Panc1 (cell line): ENCODE results near the gene TRERF1. TPM values are rescaled to one million over a fixed set of nuclear protein-coding genes. Genes with fewer than 3 reads are reported as not detected.

Experiments used
- ATAC-seq: fragments of 200-7000 bp; cut with Tn5 transposase; 2 replicates; pipeline ENCODE4 v1.9.1; 2020; ENCODE audit warnings: mild to moderate bottlenecking, moderate library complexity
- BruUV-seq: library from RNA; stranded (reverse); fragments of 400-500 nt; replicated peaks from 2 replicates; lab custom pipeline; 2021; lab: Mats Ljungman, UMichigan
- CTCF ChIA-PET: fragments of 300-600 bp; sonication (Branson Sonifier 250); formaldehyde crosslinking; loops from one replicate; lab custom pipeline; 2022; ENCODE audit warnings: antibody characterized with exemption; lab: Charles Lee
- POLR2A ChIA-PET: fragments of 300-600 bp; sonication (Branson Sonifier 250); formaldehyde crosslinking; loops from one replicate; lab custom pipeline; 2022; ENCODE audit warnings: antibody characterized with exemption; lab: Charles Lee
- DNase-seq: peaks from one replicate; pipeline ENCODE4 v3.0.0-alpha.2; 2010; ENCODE audit warnings: low read depth, low spot score
- H3K27ac ChIP-seq: 2 replicates; pipeline ENCODE4 v1.5.1; 2011; ENCODE audit warnings: mild to moderate bottlenecking, low read length, inconsistent platforms
- H3K27me3 ChIP-seq: fragments of 200-500 bp; sonication (Bioruptor generic); 2 replicates; pipeline ENCODE4 v1.6.0; 2014; ENCODE audit warnings: low read length, inconsistent platforms; ENCODE audit not compliant: control insufficient read depth, insufficient read depth
- H3K36me3 ChIP-seq: fragments of 200-500 bp; sonication (Bioruptor generic); 2 replicates; pipeline ENCODE4 v1.5.1; 2014; ENCODE audit warnings: inconsistent platforms, mild to moderate bottlenecking, low read length, moderate library complexity; ENCODE audit not compliant: control insufficient read depth, insufficient read depth
- H3K4me1 ChIP-seq: 2 replicates; pipeline ENCODE4 v1.5.1; 2011; ENCODE audit warnings: inconsistent platforms, mild to moderate bottlenecking, low read length, moderate library complexity; ENCODE audit not compliant: control insufficient read depth, insufficient read depth
- H3K4me3 ChIP-seq, 2 experiments: 2 replicates each; pipeline ENCODE4 v1.5.1; 2011 to 2012; ENCODE audit warnings: low read depth in 2 of 2, low read length in 2 of 2, mild to moderate bottlenecking in 2 of 2, inconsistent platforms in 1 of 2, moderate library complexity in 1 of 2
- H3K9me3 ChIP-seq: fragments of 200-500 bp; sonication (Bioruptor generic); 2 replicates; pipeline ENCODE4 v1.5.1; 2014; ENCODE audit warnings: low read depth, mild to moderate bottlenecking, inconsistent platforms, low read length, moderate library complexity; ENCODE audit not compliant: control insufficient read depth, insufficient read depth
- POLR2AphosphoS5 ChIP-seq: IDR thresholded peaks from 2 replicates; pipeline ENCODE4 v1.6.1; 2012; ENCODE audit warnings: mild to moderate bottlenecking, low read depth, low read length, moderate library complexity
- SIN3A ChIP-seq: IDR thresholded peaks from 2 replicates; pipeline ENCODE4 v1.6.1; 2012; ENCODE audit warnings: low read depth, mild to moderate bottlenecking, low read length, moderate library complexity, borderline replicate concordance; ENCODE audit not compliant: insufficient read depth
- TCF7L2 ChIP-seq: IDR thresholded peaks from 2 replicates; pipeline ENCODE4 v1.6.1; 2011; ENCODE audit warnings: mild to moderate bottlenecking, low read depth, low read length, inconsistent platforms
- in situ Hi-C: cut with HindIII; loops from 2 replicates; pipeline ENCODE4 v1.10.0; 2016; ENCODE audit warnings: low sequenced_read_pairs, low pct_unique_long_range_greater_than_20kb
- intact Hi-C: fragments of 100-400 bp; cut with micrococcal nuclease; formaldehyde crosslinking; loops from one replicate; pipeline ENCODE4 v1.10.0; 2022; ENCODE audit not compliant: unreplicated experiment
- total RNA-seq: library from RNA; stranded (reverse); gene quantifications from one replicate; pipeline ENCODE4 v1.2.1, GENCODE V29; 2021; ENCODE audit not compliant: unreplicated experiment
- TF ChIP-seq, protein P1 (sequence below): fragments of 450-650 bp; IDR thresholded peaks from 2 replicates; pipeline ENCODE4 v1.5.1; 2017; ENCODE audit warnings: mild to moderate bottlenecking
- TF ChIP-seq, protein P2 (sequence below), 2 experiments: IDR thresholded peaks; 2 replicates each; pipeline ENCODE4 v1.6.1; 2011 to 2012; ENCODE audit warnings: low read depth in 2 of 2, control low read depth in 1 of 2, low read length in 1 of 2, mild to moderate bottlenecking in 1 of 2, moderate library complexity in 1 of 2; ENCODE audit not compliant: insufficient read depth in 1 of 2

TRERF1 gene
- total RNA-seq, 1 experiment from 2014 or later = 30.6 TPM

DNA sequence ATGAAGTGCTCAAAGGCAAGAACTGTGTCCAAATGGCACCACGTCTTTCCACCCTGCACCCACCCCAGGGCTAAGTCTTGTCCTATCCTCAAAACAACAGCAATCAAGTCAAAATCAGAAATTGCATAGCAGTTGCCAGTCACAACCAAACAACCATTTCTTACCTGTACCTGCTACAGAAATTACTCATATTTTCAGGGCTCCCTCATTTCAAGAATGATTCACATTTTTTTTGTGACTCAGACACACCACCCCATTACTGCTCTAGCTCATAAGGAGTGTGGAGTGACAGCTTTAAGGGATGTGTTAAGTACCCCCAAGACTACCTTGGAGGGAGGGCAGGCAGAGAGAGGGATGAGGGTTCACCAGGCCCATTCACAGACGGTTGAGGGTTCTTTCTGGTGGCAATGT, 111.7 kb downstream of the TRERF1 start:
- H3K27ac ChIP-seq = peak overlapping the region; percentile 76
- peaks cover 36% of the 10 kb centered on the region for H3K4me1 ChIP-seq
- H3K27me3 ChIP-seq = no peaks in the 10 kb centered on the region
- H3K9me3 ChIP-seq = no peaks in the 10 kb centered on the region
- CTCF ChIA-PET = no interaction called here
- DNase-seq (no peak), ATAC-seq (no peak)
- no peak overlapping the region for H3K4me3 ChIP-seq
- POLR2A ChIA-PET = interaction anchor here (0.6 kb wide), 2 partner anchors 234 to 244 kb away, joined by 3 read pairs; no protein-coding TSS in a partner anchor
- intact Hi-C loops (no loop called here), in situ Hi-C loops (no loop called here)
- no peaks in the 10 kb centered on the region for H3K36me3 ChIP-seq
- TF ChIP-seq, protein P1, sequence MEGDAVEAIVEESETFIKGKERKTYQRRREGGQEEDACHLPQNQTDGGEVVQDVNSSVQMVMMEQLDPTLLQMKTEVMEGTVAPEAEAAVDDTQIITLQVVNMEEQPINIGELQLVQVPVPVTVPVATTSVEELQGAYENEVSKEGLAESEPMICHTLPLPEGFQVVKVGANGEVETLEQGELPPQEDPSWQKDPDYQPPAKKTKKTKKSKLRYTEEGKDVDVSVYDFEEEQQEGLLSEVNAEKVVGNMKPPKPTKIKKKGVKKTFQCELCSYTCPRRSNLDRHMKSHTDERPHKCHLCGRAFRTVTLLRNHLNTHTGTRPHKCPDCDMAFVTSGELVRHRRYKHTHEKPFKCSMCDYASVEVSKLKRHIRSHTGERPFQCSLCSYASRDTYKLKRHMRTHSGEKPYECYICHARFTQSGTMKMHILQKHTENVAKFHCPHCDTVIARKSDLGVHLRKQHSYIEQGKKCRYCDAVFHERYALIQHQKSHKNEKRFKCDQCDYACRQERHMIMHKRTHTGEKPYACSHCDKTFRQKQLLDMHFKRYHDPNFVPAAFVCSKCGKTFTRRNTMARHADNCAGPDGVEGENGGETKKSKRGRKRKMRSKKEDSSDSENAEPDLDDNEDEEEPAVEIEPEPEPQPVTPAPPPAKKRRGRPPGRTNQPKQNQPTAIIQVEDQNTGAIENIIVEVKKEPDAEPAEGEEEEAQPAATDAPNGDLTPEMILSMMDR = no peak
- TF ChIP-seq SIN3A (no peak), TCF7L2 (no peak), POLR2AphosphoS5 (no peak; the same call in 1 of the 2 replicates)
- TF ChIP-seq, protein P2, sequence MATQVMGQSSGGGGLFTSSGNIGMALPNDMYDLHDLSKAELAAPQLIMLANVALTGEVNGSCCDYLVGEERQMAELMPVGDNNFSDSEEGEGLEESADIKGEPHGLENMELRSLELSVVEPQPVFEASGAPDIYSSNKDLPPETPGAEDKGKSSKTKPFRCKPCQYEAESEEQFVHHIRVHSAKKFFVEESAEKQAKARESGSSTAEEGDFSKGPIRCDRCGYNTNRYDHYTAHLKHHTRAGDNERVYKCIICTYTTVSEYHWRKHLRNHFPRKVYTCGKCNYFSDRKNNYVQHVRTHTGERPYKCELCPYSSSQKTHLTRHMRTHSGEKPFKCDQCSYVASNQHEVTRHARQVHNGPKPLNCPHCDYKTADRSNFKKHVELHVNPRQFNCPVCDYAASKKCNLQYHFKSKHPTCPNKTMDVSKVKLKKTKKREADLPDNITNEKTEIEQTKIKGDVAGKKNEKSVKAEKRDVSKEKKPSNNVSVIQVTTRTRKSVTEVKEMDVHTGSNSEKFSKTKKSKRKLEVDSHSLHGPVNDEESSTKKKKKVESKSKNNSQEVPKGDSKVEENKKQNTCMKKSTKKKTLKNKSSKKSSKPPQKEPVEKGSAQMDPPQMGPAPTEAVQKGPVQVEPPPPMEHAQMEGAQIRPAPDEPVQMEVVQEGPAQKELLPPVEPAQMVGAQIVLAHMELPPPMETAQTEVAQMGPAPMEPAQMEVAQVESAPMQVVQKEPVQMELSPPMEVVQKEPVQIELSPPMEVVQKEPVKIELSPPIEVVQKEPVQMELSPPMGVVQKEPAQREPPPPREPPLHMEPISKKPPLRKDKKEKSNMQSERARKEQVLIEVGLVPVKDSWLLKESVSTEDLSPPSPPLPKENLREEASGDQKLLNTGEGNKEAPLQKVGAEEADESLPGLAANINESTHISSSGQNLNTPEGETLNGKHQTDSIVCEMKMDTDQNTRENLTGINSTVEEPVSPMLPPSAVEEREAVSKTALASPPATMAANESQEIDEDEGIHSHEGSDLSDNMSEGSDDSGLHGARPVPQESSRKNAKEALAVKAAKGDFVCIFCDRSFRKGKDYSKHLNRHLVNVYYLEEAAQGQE (IDR thresholded peaks at IDR 0.05; ENCODE audit: insufficient read depth in 1 of 2, low read depth in 2 of 2, low read length in 1 of 2) = no peak
- BruUV-seq = no TSS peak

DNA sequence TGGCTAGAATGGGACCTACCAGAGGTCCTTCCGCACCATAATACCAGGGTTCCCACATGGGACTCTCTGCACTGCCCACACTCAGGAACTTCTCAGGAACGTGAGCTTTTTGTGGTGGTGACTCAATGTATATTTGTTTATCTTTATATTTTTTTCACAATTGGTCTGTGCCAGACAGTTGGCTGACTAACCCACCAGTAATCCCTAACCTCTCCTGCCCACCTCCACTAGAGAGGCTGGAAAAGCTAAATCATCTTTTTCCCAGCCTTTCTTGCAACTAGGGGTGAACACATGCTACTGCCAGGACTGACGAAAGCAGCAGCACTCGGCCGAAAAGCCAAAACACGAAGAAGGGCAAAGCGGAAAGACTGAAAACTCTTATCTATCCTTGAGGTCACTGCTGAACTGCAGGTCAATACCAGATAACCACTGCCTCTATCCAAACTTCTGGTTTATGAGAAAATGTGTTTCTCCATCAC, 112.9 kb downstream of the TRERF1 start:
- Histone ChIP-seq H3K36me3 (no peaks in the 10 kb centered on the region), H3K9me3 (no peaks in the 10 kb centered on the region), H3K27me3 (no peaks in the 10 kb centered on the region), H3K4me3 (peak overlapping the region in 1 of 2 experiments; percentile 9; a peak in 1 of 4 replicates), H3K4me1 (peaks cover 43% of the 10 kb centered on the region), H3K27ac (peak overlapping the region; percentile 76)
- in situ Hi-C loops (no loop called here), intact Hi-C loops (no loop called here)
- CTCF ChIA-PET = interaction anchor here (0.9 kb wide), 1 partner anchor 37 kb away, joined by 3 read pairs; no protein-coding TSS in a partner anchor
- ATAC-seq (peak; percentile 92), DNase-seq (peak; percentile 91)
- no TSS peak for BruUV-seq
- POLR2A ChIA-PET = interaction anchor here (0.7 kb wide), 1 partner anchor 21 kb away, joined by 3 read pairs; no protein-coding TSS in a partner anchor
- TF ChIP-seq SIN3A (no peak), TCF7L2 (no peak; the same call in 1 of the 2 replicates), POLR2AphosphoS5 (peak; percentile 62)
- TF ChIP-seq, protein P2 (IDR thresholded peaks at IDR 0.05; ENCODE audit: insufficient read depth in 1 of 2, low read depth in 2 of 2, low read length in 1 of 2) = no peak
